ENCODE results near the gene NUP160. TPM values are rescaled to one million over a fixed set of nuclear protein-coding genes. Genes with fewer than 3 reads are reported as not detected.
A peak's percentile ranks its signal among the peaks of the same experiment; 100 is the strongest.

The NUP160 gene
- total RNA-seq, 1 donor from 2014 or later = 88.2 TPM

- no peak for DNase-seq (ENCODE audit: low spot score)
- Histone ChIP-seq H4K20me1 (ENCODE audit: low read depth) (peaks cover 8% of the 10 kb centered on the region), H3K79me2 (ENCODE audit: low read depth) (peaks cover 43% of the 10 kb centered on the region), H3F3A (ENCODE audit: low read depth) (peaks cover 19% of the 10 kb centered on the region), H3K9me3 (ENCODE audit: low read depth) (no peaks in the 10 kb centered on the region), H3K4me2 (peak overlapping the region; percentile 97), H3K4me3 (peak overlapping the region; percentile 95), H3K27me3 (no peaks in the 10 kb centered on the region), H3K9ac (peak overlapping the region; percentile 92), H3K36me3 (peaks cover 12% of the 10 kb centered on the region), H3K27ac (peak overlapping the region; percentile 97), H3K4me1 (peaks cover 16% of the 10 kb centered on the region), H2AFZ (replicated peaks) (peak overlapping the region; percentile 90)
- TF ChIP-seq EZH2 (IDR thresholded peaks at IDR 0.05) (no peak), CTCF (IDR thresholded peaks at IDR 0.05) (peak; percentile 13), EZH2phosphoT487 (IDR thresholded peaks at IDR 0.05) (no peak)
- Mint-ChIP-seq H3K4me1 (peaks cover 17% of the 10 kb centered on the region), H3K27me3 (ENCODE audit: insufficient read depth, low read depth) (peaks cover 5% of the 10 kb centered on the region), H3K27ac (peak overlapping the region; percentile 93), H3K4me3 (peak overlapping the region; percentile 99), H3K36me3 (peaks cover 11% of the 10 kb centered on the region), H3K9me3 (no peaks in the 10 kb centered on the region)
Measured at GRCh38 chr11:47848700-47849155, 578 bp upstream of the NUP160 start.

- H3K9me3 ChIP-seq (ENCODE audit: low read depth) = no peaks in the 10 kb centered on the region
- peaks cover 11% of the 10 kb centered on the region for H3K36me3 Mint-ChIP-seq
- peaks cover 16% of the 10 kb centered on the region for H3K36me3 ChIP-seq
- H3K27me3 ChIP-seq = no peaks in the 10 kb centered on the region
- peak overlapping the region; percentile 99 for H3K4me3 Mint-ChIP-seq
- peaks cover 17% of the 10 kb centered on the region for H3K4me1 Mint-ChIP-seq
- H3K4me2 ChIP-seq = peak overlapping the region; percentile 97
- peaks cover 19% of the 10 kb centered on the region for H4K20me1 ChIP-seq (ENCODE audit: low read depth)
- H3K27ac ChIP-seq = peak overlapping the region; percentile 97
- peak overlapping the region; percentile 95 for H3K27ac Mint-ChIP-seq
- H3K9me3 Mint-ChIP-seq = no peaks in the 10 kb centered on the region
- peaks cover 56% of the 10 kb centered on the region for H3K79me2 ChIP-seq (ENCODE audit: low read depth)
- H3F3A ChIP-seq (ENCODE audit: low read depth) = peaks cover 19% of the 10 kb centered on the region
- peak overlapping the region; percentile 90 for H2AFZ ChIP-seq (replicated peaks)
- DNase-seq (ENCODE audit: low spot score) = no peak
- peaks cover 5% of the 10 kb centered on the region for H3K27me3 Mint-ChIP-seq (ENCODE audit: insufficient read depth, low read depth)
- TF ChIP-seq EZH2 (IDR thresholded peaks at IDR 0.05) (no peak), CTCF (IDR thresholded peaks at IDR 0.05) (no peak), EZH2phosphoT487 (IDR thresholded peaks at IDR 0.05) (no peak)
- H3K9ac ChIP-seq = peak overlapping the region; percentile 92
- H3K4me1 ChIP-seq = peaks cover 16% of the 10 kb centered on the region
- peak overlapping the region; percentile 95 for H3K4me3 ChIP-seq
Measured at GRCh38 chr11:47847537-47847891, 636 bp downstream of the NUP160 start.

- Histone ChIP-seq H3K27ac (no peak overlapping the region), H3K9ac (no peak overlapping the region)
- peaks cover 11% of the 10 kb centered on the region for H3K36me3 Mint-ChIP-seq
Measured at GRCh38 chr11:47846998-47847397, 1.2 kb downstream of the NUP160 start.

More at GRCh38 chr11:47846998-47847397, 1.2 kb downstream of the NUP160 start:
- TF ChIP-seq EZH2phosphoT487 (IDR thresholded peaks at IDR 0.05) = no peak
- TF ChIP-seq CTCF (IDR thresholded peaks at IDR 0.05) = no peak
- no peak for TF ChIP-seq EZH2 (IDR thresholded peaks at IDR 0.05)
- H3K4me1 Mint-ChIP-seq = peaks cover 17% of the 10 kb centered on the region
- Histone ChIP-seq H3K4me2 (peak overlapping the region; percentile 97), H3K9me3 (ENCODE audit: low read depth) (no peaks in the 10 kb centered on the region), H3K36me3 (peaks cover 16% of the 10 kb centered on the region), H3F3A (ENCODE audit: low read depth) (peaks cover 19% of the 10 kb centered on the region), H3K4me3 (peak overlapping the region; percentile 95), H2AFZ (replicated peaks) (no peak overlapping the region), H3K4me1 (peaks cover 16% of the 10 kb centered on the region), H3K79me2 (ENCODE audit: low read depth) (peaks cover 61% of the 10 kb centered on the region), H4K20me1 (ENCODE audit: low read depth) (peaks cover 23% of the 10 kb centered on the region), H3K27me3 (no peaks in the 10 kb centered on the region)
- H3K4me3 Mint-ChIP-seq = peak overlapping the region; percentile 99
- peak overlapping the region; percentile 34 for H3K27ac Mint-ChIP-seq
- DNase-seq (ENCODE audit: low spot score) = peak; percentile 16
- H3K27me3 Mint-ChIP-seq (ENCODE audit: insufficient read depth, low read depth) = peaks cover 5% of the 10 kb centered on the region
- no peaks in the 10 kb centered on the region for H3K9me3 Mint-ChIP-seq
